Fibroblast of skin of back (primary cell): ENCODE results near the gene TOP3A.
"Not testable (repeated sequence)": the region's sequence is repeated elsewhere in the genome, so short reads cannot be mapped to it uniquely, and the experiment has no call there.

ENCODE experiments used
- DNase-seq: peaks from one replicate; pipeline ENCODE4 v3.0.0-alpha.2; 2013

The TOP3A gene

DNA sequence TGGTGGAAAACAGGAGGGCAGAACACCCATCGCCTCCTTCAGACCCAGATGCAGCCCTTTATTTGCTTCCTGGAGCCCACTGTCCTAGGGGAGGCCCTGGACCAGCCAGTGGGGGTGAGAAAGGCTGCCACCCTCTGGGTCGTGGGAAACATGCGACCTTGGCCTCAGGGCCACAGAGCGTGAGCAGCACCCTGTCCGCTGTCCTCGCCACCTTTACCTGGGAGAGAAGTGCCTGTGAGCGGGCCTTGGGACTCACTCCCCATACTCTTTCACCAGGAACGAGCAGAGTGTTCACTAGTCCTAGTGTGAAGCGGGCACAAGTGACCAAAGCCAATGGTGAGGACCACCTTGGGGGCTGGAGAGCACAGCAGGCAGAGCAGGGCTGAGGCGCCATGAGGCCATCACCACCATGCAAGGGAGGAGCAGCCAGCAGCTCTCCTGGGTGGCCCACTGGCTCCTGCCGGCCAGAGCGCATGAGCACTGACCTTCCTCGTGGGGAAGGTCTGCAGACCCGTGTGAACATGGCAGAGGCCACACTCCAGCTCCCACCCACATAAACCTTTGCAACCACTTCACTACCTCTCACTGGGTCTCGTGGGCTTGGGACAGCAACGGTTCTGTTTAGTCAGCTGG lies 8.8 kb upstream of the TOP3A start:
- no peak for DNase-seq

DNA sequence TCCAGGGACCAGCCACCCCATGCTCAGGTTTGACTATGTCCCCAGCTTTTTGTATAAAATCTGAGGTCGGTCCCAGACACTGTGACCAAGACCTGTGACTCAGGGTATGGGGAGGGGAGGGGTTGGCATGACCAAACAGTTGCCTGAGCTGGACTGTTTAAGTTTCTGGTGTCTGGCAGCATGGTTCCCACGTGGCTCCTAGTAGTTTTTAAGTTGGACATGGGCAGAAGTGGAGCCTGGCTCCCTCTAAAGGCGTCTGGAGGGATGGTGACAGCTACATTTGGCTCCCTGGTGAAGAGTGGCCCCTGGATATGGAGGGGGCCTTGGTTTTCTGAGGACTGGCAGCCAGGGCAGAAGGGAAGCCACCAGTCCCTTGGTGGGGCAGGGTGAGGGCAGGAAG lies 8.2 kb upstream of the TOP3A start:
- no peak for DNase-seq

DNA sequence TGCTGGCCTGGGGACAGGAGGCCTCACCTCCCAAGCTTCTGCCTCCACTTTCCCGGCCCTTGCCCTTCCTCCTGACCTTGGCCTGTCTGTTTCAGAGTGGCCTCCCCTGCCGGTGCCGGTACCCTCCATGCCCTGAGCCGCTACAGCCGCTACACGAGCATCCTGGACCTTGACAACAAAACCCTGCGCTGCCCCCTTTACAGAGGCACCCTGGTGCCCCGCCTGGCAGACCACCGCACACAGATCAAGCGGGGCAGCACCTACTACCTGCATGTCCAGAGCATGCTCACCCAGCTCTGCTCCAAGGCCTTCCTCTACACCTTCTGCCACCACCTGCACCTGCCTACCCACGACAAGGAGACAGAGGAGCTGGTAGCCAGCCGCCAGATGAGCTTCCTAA lies 7.7 kb upstream of the TOP3A start:
- DNase-seq: no peak

DNA sequence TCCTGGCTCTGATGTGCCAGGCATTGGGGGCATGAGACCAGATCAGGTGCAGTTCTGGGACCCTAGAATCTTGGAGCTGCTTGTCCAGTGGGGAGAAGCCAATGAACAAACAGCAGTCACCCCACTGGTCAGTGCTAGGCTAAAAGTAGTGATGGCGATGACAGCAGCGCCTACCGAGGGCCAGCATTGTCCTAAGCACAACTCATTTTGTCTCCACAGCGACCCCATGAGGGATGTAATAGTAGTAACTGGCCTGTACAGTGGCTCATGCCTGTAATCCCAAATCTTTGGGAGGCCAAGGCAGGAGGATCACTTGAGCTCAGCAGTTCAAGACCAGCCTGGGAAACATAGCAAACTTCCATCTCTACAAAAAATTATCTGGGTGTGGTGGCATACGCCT lies 6.5 kb upstream of the TOP3A start:
- DNase-seq: no peak

DNA sequence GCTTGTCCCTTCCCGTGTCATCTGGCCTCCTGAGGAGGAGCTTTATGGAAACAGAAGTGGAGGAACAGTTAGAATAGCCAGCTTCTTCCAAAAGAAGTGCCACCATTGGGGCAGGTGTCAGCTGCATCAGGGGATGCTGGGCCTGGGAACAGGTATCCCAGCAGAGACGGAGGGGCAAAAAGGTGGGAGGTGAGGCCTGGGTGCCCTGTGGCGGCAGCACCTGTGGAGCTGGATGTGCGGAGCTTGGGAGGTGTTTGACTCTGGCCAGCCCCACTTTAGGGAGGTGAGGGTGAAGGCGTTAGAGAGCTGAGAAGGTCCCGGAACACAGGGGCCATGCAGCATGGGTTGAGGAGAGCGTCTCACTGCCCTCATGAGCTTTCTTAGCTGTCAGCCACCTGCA lies 5.5 kb upstream of the TOP3A start:
- no peak for DNase-seq

DNA sequence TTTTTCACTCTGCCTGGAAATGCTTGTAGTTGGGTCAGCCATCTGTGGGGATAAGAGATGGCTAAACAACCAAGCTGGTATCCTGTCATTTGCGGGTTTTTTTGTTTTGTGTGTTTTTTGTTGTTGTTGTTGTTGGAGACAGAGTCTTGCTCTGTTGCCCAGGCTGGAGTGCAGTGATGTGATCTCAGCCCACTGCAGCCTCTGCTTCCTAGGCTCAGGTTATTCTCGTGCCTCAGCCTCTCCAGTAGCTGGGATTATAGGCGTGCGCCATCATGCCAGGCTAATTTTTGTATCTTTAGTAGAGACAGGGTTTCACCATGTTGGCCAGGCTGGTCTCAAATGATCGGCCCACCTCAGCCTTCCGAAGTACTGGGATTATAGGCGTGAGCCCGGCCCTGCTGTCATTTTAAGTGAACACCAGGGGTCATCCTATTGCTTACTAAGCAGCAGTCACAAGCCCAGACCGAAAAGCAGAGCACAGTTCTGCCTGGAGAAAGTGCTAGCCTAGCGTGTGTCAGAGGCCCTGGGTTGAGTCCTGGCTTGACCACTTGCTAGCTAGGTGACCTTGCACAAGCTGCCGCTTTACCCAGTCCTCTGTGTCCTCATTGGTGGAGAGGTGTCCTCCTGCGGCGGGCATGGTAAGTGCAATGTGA lies 4.9 kb upstream of the TOP3A start:
- DNase-seq: peak; percentile 52

DNA sequence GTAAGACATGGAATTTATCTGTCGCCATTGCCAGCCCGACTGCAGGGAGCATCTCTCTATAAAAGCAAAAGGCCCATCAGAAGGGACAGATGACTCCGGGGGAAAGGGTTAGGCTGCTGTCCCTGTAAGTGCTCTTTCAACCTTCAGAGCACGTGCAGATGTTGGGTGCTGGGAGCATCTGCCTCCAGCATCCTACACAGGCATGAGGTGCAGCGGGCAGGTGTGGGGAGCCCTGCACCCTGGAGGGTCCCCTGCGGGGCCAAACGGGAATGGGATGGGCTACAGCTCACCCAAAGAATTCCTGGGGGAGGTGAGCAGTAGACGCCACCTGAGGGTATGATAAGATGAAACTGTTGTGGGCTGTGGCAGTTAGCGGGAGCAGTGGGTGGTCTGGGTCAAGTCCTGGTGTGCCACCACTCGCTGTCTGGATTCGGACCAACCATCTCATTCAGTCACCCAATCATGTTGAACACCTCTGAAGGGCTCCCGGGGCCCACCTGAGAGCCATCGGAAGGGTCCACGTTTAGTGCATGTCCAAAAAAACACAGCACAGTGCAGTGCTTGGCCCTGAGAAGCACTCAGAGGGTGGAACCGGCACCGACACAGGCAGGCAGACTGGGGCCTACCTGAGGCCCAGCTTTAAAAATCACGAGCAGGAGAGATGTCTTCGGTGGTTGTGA lies 4.1 kb upstream of the TOP3A start:
- DNase-seq: no peak

DNA sequence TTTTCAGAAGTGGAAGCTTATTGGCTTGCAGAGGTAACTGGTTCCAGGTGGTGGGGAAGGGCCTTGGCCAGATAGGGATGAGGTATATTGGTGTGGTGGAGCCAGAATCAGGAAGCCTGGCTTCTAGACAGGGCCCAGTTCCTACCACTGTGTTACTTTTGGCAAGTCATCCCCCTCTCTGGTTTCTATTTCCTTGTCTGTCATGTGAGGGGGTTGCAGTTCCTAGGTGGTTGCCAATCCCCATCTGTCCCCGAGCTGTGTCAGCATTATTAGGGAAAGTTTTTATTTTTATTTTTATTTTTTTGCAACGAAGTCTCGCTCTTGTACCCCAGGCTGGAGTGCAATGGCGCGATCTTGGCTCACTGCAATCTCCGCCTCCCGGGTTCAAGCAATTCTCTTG lies 3.3 kb upstream of the TOP3A start:
- DNase-seq: no peak

DNA sequence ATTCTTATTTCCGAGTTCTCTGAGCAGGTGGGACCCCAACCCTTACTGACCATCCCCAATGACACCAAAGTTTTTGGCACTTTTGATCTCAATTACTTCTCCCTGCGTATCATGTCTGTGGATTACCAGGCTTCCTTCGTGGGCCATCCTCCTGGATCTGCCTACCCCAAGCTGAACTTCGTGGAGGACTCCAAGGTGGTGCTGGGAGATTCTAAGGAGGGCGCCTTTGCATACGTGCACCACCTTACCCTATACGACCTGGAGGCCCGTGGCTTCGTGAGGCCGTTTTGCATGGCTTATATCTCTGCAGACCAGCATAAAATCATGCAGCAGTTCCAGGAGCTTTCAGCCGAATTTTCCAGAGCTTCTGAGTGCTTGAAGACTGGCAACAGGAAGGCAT lies 1.2 kb upstream of the TOP3A start:
- no peak for DNase-seq

DNA sequence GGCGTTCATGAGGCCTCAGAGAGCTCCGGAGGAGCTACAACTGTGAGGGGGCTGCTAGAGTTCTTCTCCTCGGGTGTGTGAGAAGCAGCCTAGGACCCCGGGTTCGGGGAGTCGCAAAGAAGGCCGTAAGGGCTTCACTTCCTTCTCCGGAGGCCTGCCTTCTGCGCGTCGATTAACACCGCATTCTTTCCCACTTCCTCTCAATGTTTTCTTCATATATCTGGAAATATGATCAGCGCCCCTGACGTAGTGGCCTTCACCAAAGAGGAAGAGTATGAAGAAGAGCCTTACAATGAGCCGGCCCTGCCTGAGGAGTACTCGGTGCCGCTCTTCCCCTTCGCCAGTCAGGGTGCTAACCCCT lies 748 bp upstream of the TOP3A start:
- DNase-seq: no peak

DNA sequence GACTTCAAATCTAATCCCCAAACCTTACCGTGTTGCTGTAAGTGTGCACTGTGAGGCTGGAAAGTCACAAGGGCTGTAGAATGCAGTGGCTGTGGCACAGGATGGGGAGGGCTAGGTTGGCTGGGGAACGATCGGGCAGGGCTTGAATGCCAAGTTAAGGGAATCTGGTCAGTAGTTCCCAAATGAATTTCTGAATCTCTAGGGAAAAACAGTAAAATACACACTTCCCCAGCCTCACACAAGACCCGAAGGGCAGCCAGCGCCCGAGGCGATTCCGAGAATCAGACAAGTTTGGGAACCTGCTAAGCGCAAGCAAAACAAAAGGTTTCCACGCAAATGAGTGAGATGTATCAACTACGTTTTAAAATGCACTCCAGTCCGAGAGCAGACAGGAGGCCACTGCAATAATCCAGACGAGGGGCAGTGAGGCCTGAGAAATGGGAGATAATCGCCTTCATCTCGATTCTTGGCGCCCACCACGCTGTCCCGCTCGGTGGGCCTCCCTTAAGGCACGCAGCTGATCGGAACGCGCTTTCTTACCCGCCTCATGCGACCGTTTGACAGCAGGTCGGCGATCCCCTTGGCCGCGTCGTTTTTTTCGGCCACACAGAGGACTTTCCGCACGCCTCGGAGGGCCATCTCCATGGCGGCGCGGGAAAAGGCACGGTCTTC lies 599 bp downstream of the TOP3A start:
- DNase-seq: peak; percentile 13

DNA sequence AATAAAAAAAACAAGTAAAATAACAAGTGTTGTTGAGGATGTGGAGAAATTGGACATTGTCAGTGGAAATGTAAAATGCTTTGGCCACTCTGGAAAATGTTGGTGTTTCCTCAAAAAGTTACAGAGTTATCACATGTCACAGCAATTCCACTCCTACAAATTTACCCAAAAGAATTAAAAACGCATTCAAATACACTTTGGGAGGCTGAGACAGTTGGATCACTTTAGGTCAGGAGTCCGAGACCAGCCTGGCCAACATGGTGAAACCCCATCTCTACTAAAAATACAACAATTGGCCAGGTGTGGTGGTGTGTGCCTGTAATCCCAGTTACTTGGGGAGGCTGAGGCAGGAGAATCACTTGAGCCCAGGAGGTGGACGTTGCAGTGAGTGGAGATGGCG lies 5.6 kb downstream of the TOP3A start:
- no peak for DNase-seq

DNA sequence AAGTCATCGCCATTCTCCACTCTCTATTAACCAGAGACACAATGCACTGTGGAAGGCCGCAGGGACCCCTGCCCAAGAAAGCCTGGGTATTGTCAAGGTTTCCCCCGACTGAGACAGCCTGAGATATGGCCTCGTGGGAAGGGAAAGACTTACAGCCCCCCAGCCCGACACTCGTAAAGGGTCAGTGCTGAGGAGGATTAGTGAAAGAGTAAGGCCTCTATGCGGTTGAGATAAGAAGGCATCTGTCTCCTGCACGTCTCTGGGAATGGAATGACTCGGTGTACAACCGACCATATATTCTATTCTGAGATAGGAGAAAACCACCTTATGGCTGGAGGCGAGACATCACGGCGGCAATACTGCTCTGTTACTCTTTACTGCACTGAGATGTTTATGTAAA lies 11.6 kb downstream of the TOP3A start:
- DNase-seq: not testable (repeated sequence)

DNA sequence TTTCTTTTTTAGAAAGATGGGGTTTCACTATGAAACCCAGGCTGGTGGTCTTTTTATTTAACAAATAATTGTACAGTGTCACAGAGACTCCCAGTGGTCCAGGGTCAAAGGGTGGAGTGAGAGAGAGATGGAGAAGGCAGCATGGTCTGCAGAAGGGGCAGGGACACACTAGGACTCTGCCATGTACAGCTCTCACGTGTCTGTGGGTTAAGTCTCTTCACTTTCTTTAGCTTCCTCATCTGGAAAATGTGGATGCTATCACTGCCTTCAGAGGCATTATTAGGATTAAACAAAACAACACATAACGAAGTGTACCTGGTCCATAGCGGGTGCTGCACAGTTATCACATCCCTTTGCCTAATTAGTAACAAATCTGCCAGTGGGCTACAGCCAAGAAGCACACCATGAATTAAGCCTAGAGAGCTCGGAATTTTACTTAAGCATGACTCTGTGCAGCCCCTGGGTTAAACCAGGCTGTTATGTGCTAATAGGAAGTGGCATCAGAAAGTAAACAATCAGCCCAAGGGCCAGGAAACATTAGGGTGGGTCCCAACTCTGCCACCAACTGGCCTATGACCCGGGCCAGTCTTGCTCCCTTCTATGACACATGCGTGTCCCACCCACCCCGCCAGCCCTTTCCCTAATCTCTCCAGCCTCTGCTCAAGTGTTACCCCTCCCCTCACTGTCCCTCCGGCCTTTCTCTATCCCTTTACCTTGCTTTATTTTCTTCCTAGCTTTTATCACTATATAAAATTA lies 13.9 kb downstream of the TOP3A start:
- DNase-seq: no peak

DNA sequence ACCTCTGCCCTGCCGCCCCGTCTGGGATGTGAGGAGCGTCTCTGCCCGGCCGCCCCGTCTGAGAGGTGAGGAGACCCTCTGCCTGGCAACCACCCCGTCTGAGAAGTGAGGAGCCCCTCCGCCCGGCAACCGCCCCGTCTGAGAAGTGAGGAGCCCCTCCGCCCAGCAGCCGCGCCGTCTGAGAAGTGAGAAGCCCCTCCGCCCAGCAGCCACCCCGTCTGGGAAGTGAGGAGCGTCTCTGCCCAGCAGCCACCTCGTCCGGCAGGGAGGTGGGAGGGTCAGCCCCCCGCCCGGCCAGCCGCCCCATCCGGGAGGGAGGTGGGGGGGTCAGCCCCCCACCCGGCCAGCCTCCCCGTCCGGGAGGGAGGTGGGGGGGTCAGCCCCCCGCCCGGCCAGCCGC lies 16.7 kb downstream of the TOP3A start:
- not testable (repeated sequence) for DNase-seq

DNA sequence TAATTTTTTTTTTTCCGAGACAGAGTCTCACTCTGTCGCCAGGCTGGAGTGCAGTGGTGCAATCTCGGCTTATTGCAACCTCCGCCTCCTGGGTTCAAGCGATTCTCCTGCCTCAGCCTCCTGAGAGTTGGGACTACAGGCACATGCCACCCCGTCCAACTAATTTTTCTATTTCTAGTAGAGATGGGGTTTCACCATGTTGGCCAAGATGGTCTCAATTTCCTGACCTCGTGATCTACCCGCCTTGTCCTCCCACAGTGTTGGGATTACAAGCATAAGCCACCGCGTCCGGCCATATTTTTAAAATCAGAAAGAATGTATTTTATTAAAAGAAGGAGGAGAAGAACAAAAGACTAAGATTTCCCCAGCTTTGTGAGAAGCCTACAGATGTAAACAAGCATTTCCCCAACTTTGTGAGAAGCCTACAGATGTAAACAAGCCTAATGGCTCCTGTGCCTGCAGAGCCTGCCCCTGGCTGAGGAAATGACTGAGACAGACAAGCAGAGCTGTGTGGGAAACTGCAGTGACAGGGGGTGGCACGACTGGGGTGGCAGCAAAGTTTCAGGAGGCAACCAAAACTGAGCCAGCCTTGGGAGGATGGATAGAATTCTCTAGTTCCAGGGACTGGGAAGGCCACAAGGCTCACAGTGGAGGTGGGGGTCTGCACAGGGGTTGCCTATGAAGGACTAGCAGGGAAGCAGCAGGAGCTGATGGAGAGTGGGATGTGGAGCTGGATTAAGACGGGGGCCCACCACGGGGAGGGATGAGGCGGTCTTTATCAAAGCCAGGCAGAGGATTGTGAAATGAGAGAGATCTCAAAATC lies 22.9 kb downstream of the TOP3A start:
- no peak for DNase-seq

DNA sequence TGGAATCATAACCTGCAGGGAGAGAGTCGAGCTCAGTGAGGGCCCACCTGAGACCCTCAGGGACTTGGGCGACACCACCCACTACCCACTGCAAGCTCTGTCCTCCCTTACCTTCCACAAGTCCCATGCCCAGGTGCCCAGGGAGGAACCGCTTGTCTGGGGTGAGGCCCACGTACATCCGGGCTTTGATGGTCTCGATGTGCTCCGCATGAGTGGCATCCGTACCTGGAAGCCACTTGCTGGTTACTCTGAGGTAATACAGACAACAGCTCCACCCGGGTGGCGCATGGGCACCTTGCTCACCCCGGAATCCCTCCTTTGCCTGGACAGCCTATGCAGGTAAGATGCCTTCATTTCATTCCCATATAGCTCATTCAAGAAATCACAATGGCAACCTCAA lies 29.5 kb downstream of the TOP3A start:
- DNase-seq: no peak

DNA sequence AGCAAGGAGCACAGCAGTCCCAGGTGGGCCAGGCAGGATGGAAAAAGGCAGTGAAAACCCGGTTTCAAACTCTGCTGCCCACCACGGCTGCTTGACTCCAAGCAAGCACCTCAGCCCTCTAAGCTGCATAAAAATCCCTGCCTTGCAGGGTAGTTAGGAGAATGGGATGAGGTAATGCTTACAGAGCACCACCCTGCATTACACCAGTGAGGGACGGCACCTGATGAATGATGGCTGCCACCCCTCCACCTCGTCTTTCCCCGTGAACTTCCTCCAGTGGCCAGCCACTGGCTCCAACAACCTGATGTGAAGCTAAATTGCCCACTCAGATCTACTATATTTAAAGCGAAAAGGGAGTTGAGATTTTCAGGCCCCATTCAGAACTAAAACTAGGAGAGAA lies 33.0 kb downstream of the TOP3A start:
- DNase-seq: no peak

DNA sequence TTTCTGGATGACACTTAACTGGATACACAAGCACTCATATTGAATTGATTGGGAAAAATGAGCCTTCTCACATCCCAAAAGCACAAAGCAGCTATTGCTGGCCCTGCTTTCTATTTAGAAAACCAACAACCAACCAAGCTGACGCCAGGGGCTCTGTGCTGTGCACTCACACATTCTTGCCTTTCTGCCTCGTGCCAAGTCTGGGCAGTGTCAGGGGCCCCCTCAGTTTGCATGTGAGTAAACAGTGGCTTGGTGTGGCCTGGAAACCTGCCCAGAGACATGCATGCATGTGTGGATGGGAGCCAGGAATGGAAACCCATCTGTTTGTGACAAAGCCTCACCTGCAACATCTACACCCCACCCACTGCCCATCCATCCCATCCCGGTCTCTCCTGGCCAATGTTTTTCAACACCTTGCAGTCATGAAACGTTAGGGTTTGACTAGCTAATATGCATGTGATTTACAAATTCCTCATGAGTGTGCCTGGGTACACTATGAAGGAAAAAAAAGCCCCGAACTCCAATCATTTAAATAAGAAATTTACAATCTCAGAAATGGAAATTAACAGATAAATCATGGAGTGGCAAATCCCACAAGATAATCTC lies 33.9 kb downstream of the TOP3A start:
- no peak for DNase-seq

DNA sequence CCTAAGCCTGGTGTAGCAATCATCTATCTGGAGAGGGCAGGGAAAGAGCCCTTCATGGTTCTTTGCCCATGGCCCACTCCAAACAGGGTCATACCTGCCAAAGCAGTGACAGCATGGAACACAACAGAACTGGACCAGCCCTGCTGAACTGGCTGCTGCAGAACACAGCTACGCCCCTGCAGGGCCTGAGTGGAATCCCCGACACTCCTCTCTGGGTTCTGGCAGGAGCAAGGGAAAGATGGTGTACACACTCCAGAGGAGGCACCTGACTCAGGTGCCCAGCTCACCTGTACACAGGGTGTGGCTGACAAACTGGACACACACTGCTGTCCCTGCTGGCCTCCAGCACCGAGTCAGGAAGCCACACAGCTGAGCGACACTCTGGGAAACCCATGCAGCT lies 34.5 kb downstream of the TOP3A start:
- DNase-seq: no peak

DNA sequence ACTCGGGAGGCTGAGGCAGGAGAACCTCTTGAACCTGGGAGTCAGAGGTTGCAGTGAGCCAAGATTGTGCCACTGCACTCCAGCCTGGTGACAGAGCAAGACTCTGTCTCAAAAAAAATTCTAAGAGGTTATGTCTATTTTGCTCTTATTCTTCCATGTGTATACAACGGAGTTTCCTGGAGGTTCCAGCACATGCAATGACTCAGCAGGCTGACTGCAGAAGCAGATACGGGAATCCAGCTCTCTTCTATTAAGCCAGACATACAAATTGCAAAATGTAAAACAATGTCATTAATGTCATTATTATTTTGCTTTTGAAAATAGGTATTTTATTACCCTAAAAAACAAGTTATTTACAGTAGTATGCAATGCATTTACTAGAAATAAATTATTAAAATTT lies 35.9 kb downstream of the TOP3A start:
- DNase-seq: no peak

DNA sequence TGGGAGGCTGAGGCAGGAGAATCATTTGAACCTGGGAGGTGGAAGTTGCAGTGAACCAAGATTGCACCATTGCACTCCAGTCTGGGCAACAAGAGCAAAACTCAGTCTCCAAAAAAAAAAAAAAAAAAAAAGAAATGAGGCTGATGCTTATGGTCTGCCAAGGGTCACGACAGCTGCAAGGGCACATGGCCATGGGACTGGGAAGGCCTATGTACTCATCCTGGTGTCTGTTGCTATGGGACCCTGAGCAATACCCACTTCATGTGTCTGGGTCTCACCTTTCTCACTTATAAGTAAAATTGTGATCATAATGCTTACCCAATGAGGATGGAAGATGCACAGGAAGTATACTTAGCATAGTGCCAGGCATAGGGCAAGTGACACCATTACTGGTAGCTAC lies 37.7 kb downstream of the TOP3A start:
- DNase-seq: no peak
